ENCODE measurements around the gene TEX13B.
"Not testable (repeated sequence)": the region's sequence is repeated elsewhere in the genome, so short reads cannot be mapped to it uniquely, and the experiment has no call there.

The TEX13B gene

GRCh38 chrX:107982356-107982755, at the start of gene TEX13B:
Gene TEX13B (minus strand): TSS chrX:107982370. CDS start chrX:107982127, 243 bp downstream.
- no peak for FAIRE-seq

GRCh38 chrX:108029928-108030711, 48.0 kb upstream of the TEX13B start:
- FAIRE-seq = no peak

- no peak for FAIRE-seq
Observed at GRCh38 chrX:108028854-108029253, 46.7 kb upstream of the TEX13B start.

- FAIRE-seq = no peak
Observed at GRCh38 chrX:108025954-108026600, 43.9 kb upstream of the TEX13B start.

GRCh38 chrX:108025376-108025775, 43.2 kb upstream of the TEX13B start:
- no peak for FAIRE-seq

GRCh38 chrX:108022491-108023089, 40.4 kb upstream of the TEX13B start:
- FAIRE-seq = no peak

- FAIRE-seq = no peak
Observed at GRCh38 chrX:108020631-108021030, 38.5 kb upstream of the TEX13B start.

GRCh38 chrX:108019382-108019875, 37.3 kb upstream of the TEX13B start:
- no peak for FAIRE-seq

GRCh38 chrX:108018656-108019381, 36.6 kb upstream of the TEX13B start:
- no peak for FAIRE-seq

GRCh38 chrX:108001218-108001814, 19.1 kb upstream of the TEX13B start:
- no peak for FAIRE-seq

- FAIRE-seq = no peak
Observed at GRCh38 chrX:108000751-108001150, 18.6 kb upstream of the TEX13B start.

- FAIRE-seq = no peak
Observed at GRCh38 chrX:107996124-107996523, 14.0 kb upstream of the TEX13B start.

- no peak for FAIRE-seq
Observed at GRCh38 chrX:107985033-107985432, 2.9 kb upstream of the TEX13B start.

- FAIRE-seq = no peak
Observed at GRCh38 chrX:107979534-107979933, 2.6 kb downstream of the TEX13B start.

GRCh38 chrX:107978707-107979307, 3.4 kb downstream of the TEX13B start:
- no peak for FAIRE-seq

- no peak for FAIRE-seq
Observed at GRCh38 chrX:107978071-107978470, 4.1 kb downstream of the TEX13B start.

GRCh38 chrX:107971636-107972035, 10.5 kb downstream of the TEX13B start:
- no peak for FAIRE-seq

- FAIRE-seq = no peak
Observed at GRCh38 chrX:107970073-107970472, 12.1 kb downstream of the TEX13B start.

GRCh38 chrX:107968623-107969022, 13.5 kb downstream of the TEX13B start:
- FAIRE-seq = no peak

- not testable (repeated sequence) for FAIRE-seq
Observed at GRCh38 chrX:107955337-107955736, 26.8 kb downstream of the TEX13B start.

- FAIRE-seq = no peak
Observed at GRCh38 chrX:107940095-107940494, 42.1 kb downstream of the TEX13B start.

GRCh38 chrX:107936434-107936730, 45.8 kb downstream of the TEX13B start:
- no peak for FAIRE-seq

Measured in endometrium (tissue), 2 donors.